A549 (cell line): Measurements from ENCODE around the gene SHISA4. TPM values are rescaled to one million over a fixed set of nuclear protein-coding genes. Genes with fewer than 3 reads are reported as not detected.

ENCODE experiments used
- ATAC-seq, 2 experiments: fragments of 200-7000 bp in 1 of 2; fragments of >200 bp in 1 of 2; cut with Nextera tagmentation in 1 of 2; cut with Tn5 transposase in 1 of 2; 3 replicates each; pipeline versions ENCODE4 v1.8.0 to v1.9.1; 2018 to 2020; ENCODE audit warnings: mild to moderate bottlenecking in 1 of 2, moderate library complexity in 1 of 2
- CTCF ChIA-PET: fragments of 300-600 bp; sonication (Branson Sonifier 250); formaldehyde crosslinking; extraction: SDS; loops from one replicate; lab custom pipeline; 2021; ENCODE audit warnings: antibody characterized with exemption, inconsistent platforms; lab: Yijun Ruan, JAX
- POLR2A ChIA-PET: fragments of 350-600 bp; formaldehyde crosslinking; extraction: SDS; loops from one replicate; lab custom pipeline; 2021; ENCODE audit warnings: antibody characterized with exemption, inconsistent platforms; lab: Yijun Ruan, JAX
- DNase-seq, 2 experiments: peaks; one replicate each; pipeline versions ENCODE4 v3.0.0 to v3.0.0-alpha.2; 2011 to 2016; ENCODE audit warnings: low read depth in 1 of 2, low spot score in 1 of 2
- FAIRE-seq: peaks from 2 replicates; lab custom pipeline; 2011; peaks lifted over from hg19 to GRCh38; lab: Jason Lieb, UNC
- H3K27ac ChIP-seq, 2 experiments: fragments of >200 bp; sonication (Bioruptor Twin); formaldehyde crosslinking; 3 replicates each; pipeline ENCODE4 v1.5.1; 2016 to 2017
- H3K4me1 ChIP-seq: fragments of >200 bp; sonication (Bioruptor Twin); formaldehyde crosslinking; 3 replicates; pipeline ENCODE4 v1.6.1; 2016
- H3K4me2 ChIP-seq: fragments of >200 bp; sonication (Bioruptor Twin); formaldehyde crosslinking; 3 replicates; pipeline ENCODE4 v1.6.1; 2016
- H3K4me3 ChIP-seq: fragments of >200 bp; sonication (Bioruptor Twin); formaldehyde crosslinking; 3 replicates; pipeline ENCODE4 v1.5.1; 2016
- H3K9me3 ChIP-seq: fragments of >200 bp; sonication (Bioruptor Twin); formaldehyde crosslinking; 3 replicates; pipeline ENCODE4 v1.6.1; 2016
- BHLHE40 ChIP-seq: IDR thresholded peaks from 2 replicates; pipeline ENCODE4 v1.6.1; 2012; ENCODE audit warnings: low read depth, low read length, inconsistent platforms
- CBX8 ChIP-seq: fragments of 200-600 bp; sonication (generic); IDR thresholded peaks from 2 replicates; pipeline ENCODE4 v1.6.1; 2016
- CEBPB ChIP-seq, 2 experiments: fragments of >200 bp in 1 of 2; sonication (Bioruptor Twin) in 1 of 2; formaldehyde crosslinking in 1 of 2; IDR thresholded peaks; 2 replicates each; pipeline ENCODE4 v1.6.1; 2012 to 2016
- CHD2 ChIP-seq: fragments of 150-350 bp; IDR thresholded peaks from 2 replicates; pipeline ENCODE4 v1.6.1; 2014; ENCODE audit warnings: low read length; ENCODE audit not compliant: partially characterized antibody
- CTCF ChIP-seq: fragments of >200 bp; sonication (Bioruptor Twin); formaldehyde crosslinking; IDR thresholded peaks from 3 replicates; pipeline ENCODE4 v1.5.1; 2016
- EHMT2 ChIP-seq: fragments of 200-600 bp; sonication (generic); IDR thresholded peaks from 2 replicates; pipeline ENCODE4 v1.6.1; 2016; ENCODE audit warnings: antibody characterized with exemption, low read depth, mild to moderate bottlenecking, moderate library complexity
- FOSB ChIP-seq: fragments of 250-450 bp; sonication (Bioruptor Pico); IDR thresholded peaks from 2 replicates; pipeline ENCODE4 v1.5.0; 2020; ENCODE audit warnings: mild to moderate bottlenecking, moderate library complexity
- HEYL ChIP-seq: fragments of 250-450 bp; sonication (Bioruptor Pico); IDR thresholded peaks from 2 replicates; pipeline ENCODE4 v1.8.0; 2021; ENCODE audit warnings: mild to moderate bottlenecking, moderate library complexity
- HMGXB4 ChIP-seq: fragments of 250-450 bp; sonication (Bioruptor Pico); IDR thresholded peaks from 2 replicates; pipeline ENCODE4 v1.5.0; 2021; ENCODE audit warnings: mild to moderate bottlenecking, moderate library complexity, borderline replicate concordance
- HOXA7 ChIP-seq: fragments of 250-450 bp; sonication (Bioruptor Pico); IDR thresholded peaks from 2 replicates; pipeline ENCODE4 v1.5.0; 2020; ENCODE audit warnings: mild to moderate bottlenecking, moderate library complexity
- HOXB5 ChIP-seq: fragments of 250-450 bp; sonication (Bioruptor Pico); IDR thresholded peaks from 2 replicates; pipeline ENCODE4 v1.5.0; 2020; ENCODE audit warnings: mild to moderate bottlenecking, moderate library complexity
- JUN ChIP-seq, 2 experiments: fragments of >200 bp; sonication (Bioruptor Twin); formaldehyde crosslinking; IDR thresholded peaks; 2 replicates in 1 of 2; 3 replicates in 1 of 2; pipeline ENCODE4 v1.6.1; 2016 to 2017
- KDM1A ChIP-seq: fragments of 200-600 bp; sonication (generic); IDR thresholded peaks from 2 replicates; pipeline ENCODE4 v1.6.1; 2016; ENCODE audit warnings: low read depth, mild to moderate bottlenecking
- NPAS2 ChIP-seq: fragments of 250-450 bp; sonication (Bioruptor Pico); IDR thresholded peaks from 2 replicates; pipeline ENCODE4 v1.8.0; 2022; ENCODE audit warnings: mild to moderate bottlenecking, moderate library complexity, borderline replicate concordance
- NR3C1 ChIP-seq: fragments of >200 bp; sonication (Bioruptor Twin); formaldehyde crosslinking; IDR thresholded peaks from 3 replicates; pipeline ENCODE4 v1.6.1; 2017
- POLR2A ChIP-seq: IDR thresholded peaks from 2 replicates; pipeline ENCODE4 v1.6.1; 2012; ENCODE audit warnings: mild to moderate bottlenecking, low read length
- RAD21 ChIP-seq, 2 experiments: fragments of >200 bp in 1 of 2; sonication (Bioruptor Twin) in 1 of 2; formaldehyde crosslinking in 1 of 2; IDR thresholded peaks in 1 of 2; conservative IDR thresholded peaks in 1 of 2; 2 replicates in 1 of 2; 3 replicates in 1 of 2; pipeline ENCODE4 v1.6.1; 2012 to 2018; ENCODE audit warnings: inconsistent platforms in 1 of 2
- RNF2 ChIP-seq: fragments of 200-600 bp; sonication (generic); IDR thresholded peaks from 2 replicates; pipeline ENCODE4 v1.6.1; 2016; ENCODE audit warnings: low read depth, mild to moderate bottlenecking, antibody characterized with exemption, moderate library complexity, borderline replicate concordance
- SMC3 ChIP-seq: fragments of >200 bp; sonication (Bioruptor Twin); formaldehyde crosslinking; IDR thresholded peaks from 3 replicates; pipeline ENCODE4 v1.6.1; 2018; ENCODE audit warnings: inconsistent platforms
- TFCP2L1 ChIP-seq: fragments of 250-450 bp; sonication (Bioruptor Pico); IDR thresholded peaks from 2 replicates; pipeline ENCODE4 v1.5.0; 2021; ENCODE audit warnings: mild to moderate bottlenecking
- ZC3H11A ChIP-seq: fragments of 450-650 bp; IDR thresholded peaks from 2 replicates; pipeline ENCODE4 v1.6.1; 2014; ENCODE audit warnings: antibody characterized with exemption, mild to moderate bottlenecking
- ZNF302 ChIP-seq: fragments of 250-450 bp; sonication (Bioruptor Pico); IDR thresholded peaks from 2 replicates; pipeline ENCODE4 v1.9.0; 2021; ENCODE audit warnings: inconsistent platforms, mild to moderate bottlenecking, moderate library complexity
- ZSCAN20 ChIP-seq: fragments of 250-450 bp; sonication (Bioruptor Pico); IDR thresholded peaks from 2 replicates; pipeline ENCODE4 v1.8.0; 2022; ENCODE audit warnings: mild to moderate bottlenecking, moderate library complexity
- WGBS: methylation state at CpG from one replicate; pipeline ENCODE4 v1.1.6; 2017; ENCODE audit errors: missing lambda C conversion rate; 5-methylcytosine and 5-hydroxymethylcytosine counted together
- polyA plus RNA-seq, 4 experiments: library from polyadenylated mRNA; depleted of rRNA in 3 of 4; stranded (reverse); fragments of >200 nt; fragmentation: RNase III in 1 of 4; extraction: RNeasy Plus Mini Kit Qiagen cat#74134 plus additional on column Dnase treatment in 1 of 4; gene quantifications; 2 replicates in 3 of 4; 3 replicates in 1 of 4; pipeline ENCODE4 v1.2.3, GENCODE V29; 2011 to 2017
- TF ChIP-seq, protein P1 (sequence below): IDR thresholded peaks from 2 replicates; pipeline ENCODE4 v1.6.1; 2012
- TF ChIP-seq, protein P2 (sequence below): fragments of 250-450 bp; sonication (Bioruptor Pico); IDR thresholded peaks from 2 replicates; pipeline ENCODE4 v1.5.0; 2020; ENCODE audit warnings: low read depth, mild to moderate bottlenecking, moderate library complexity

Gene SHISA4
- polyA plus RNA-seq, 2 of the 4 experiments (the other 2 are of a cell fraction), result 10.0 to 15.0 TPM

DNA sequence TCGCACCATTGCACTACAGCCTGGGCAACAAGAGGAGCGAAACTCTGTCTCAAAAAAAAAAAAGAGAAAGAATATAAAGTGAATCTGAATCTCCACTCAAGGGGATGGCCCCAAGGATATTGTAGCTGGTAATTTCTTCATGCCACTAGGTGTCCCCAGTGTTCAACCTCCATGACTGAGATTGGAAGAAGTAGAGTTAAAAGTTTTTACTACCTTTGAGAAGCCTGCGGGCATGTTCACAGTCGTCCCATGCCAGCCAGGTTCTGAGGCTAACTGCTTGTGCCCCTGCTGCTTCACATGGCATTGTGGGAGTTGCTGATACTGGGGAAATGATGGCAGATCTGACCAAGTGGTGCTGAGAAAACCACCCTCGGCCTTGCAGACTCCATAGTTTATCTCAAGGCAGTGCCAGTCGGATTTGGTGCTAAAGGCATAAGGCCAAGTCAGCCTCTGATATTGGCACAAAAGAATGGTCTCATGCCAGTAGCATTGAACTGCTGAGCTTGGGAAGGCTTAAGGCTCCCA lies 10.8 kb upstream of the SHISA4 start:
- WGBS, result 61% methylated on average over 6 of the region's 6 CpGs
- Histone ChIP-seq H3K9me3 (no peaks in the 10 kb centered on the region), H3K4me3 (no peak overlapping the region), H3K4me1 (peaks cover 8% of the 10 kb centered on the region), H3K4me2 (no peak overlapping the region), H3K27ac (no peak overlapping the region)
- no peak for TF ChIP-seq NR3C1
- no peak for TF ChIP-seq ZNF302 (CRISPR knock-in tag)
- TF ChIP-seq FOSB, result no peak
- peak; percentile 63 for TF ChIP-seq CTCF
- TF ChIP-seq HEYL, result no peak
- TF ChIP-seq JUN (IDR thresholded peaks at IDR 0.05), result no peak
- TF ChIP-seq KDM1A, result no peak
- peak; percentile 47 for TF ChIP-seq SMC3
- TF ChIP-seq HMGXB4 (CRISPR knock-in tag), result no peak
- TF ChIP-seq HOXB5 (CRISPR knock-in tag), result no peak
- peak; percentile 53 for TF ChIP-seq RAD21 (conservative IDR thresholded peaks at IDR 0.05 in 1 of 2, IDR thresholded peaks at IDR 0.05 in 1 of 2)
- no peak for TF ChIP-seq CBX8
- DNase-seq (peak; percentile 57 to 58), FAIRE-seq (no peak), ATAC-seq (peak; percentile 68 to 70; a peak in 4 of 6 replicates)
- ChIA-PET CTCF (interaction anchor here (0.7 to 16.1 kb wide), 24 partner anchors 10 to 346 kb away, joined by 3 to 245 read pairs (median 5); partner anchors contain the start of genes SHISA4 and TIMM17A), POLR2A (interaction anchor here (0.5 to 0.8 kb wide), 4 partner anchors 9 to 135 kb away, joined by 3 read pairs; partner anchors contain the start of gene TIMM17A)

DNA sequence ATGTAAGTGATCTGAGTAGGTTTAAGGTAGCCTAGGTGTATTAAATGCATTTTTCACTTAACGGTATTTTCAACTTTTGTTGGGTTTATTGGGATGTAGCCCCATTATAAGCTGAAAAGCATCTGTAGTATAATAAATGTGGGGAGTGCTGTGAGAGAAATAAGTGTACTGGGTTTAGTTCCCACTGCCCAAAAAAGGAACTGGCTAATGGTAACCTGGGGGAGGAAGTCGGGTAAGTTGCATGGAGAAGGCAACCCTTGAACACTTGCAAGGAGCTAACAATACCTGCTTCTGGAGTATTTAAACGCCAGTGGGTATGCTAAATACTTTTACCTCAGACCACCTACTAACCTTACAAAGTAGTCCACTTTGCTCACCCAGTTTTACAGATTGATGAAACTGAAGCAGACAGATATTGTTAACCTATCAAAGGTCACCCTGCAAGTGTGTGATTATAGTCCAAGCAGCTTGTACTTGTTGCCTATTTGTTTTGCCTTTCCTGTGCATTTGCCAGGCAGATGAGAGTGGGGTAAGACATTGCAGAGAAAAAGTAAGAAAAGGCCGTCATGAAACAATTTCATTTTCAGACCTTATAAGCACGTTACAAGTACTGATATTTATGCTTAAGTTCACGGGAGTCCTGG lies 7.6 kb upstream of the SHISA4 start:
- H3K27ac ChIP-seq, result no peak overlapping the region
- no peak overlapping the region for H3K4me3 ChIP-seq
- CTCF ChIA-PET, result interaction anchor here (0.6 to 16.1 kb wide), 10 partner anchors 8 to 368 kb away, joined by 3 to 245 read pairs (median 3); partner anchors contain the start of genes SHISA4 and TIMM17A
- no peak for TF ChIP-seq NR3C1
- no peak for TF ChIP-seq BHLHE40
- no peak for TF ChIP-seq HOXA7 (CRISPR knock-in tag)
- no peak for TF ChIP-seq HOXB5 (CRISPR knock-in tag)
- TF ChIP-seq CHD2, result no peak
- no peak for TF ChIP-seq POLR2A
- 86% methylated on average over 6 of the region's 6 CpGs for WGBS
- FAIRE-seq (no peak), DNase-seq (no peak), ATAC-seq (no peak)
- H3K9me3 ChIP-seq, result no peaks in the 10 kb centered on the region
- POLR2A ChIA-PET, result interaction anchor here (0.6 to 0.8 kb wide), 2 partner anchors 8 to 248 kb away, joined by 3 to 4 read pairs; partner anchors contain the start of gene SHISA4
- no peak overlapping the region for H3K4me2 ChIP-seq
- H3K4me1 ChIP-seq, result peaks cover 39% of the 10 kb centered on the region

- Histone ChIP-seq H3K4me1 (peaks cover 40% of the 10 kb centered on the region), H3K4me3 (no peak overlapping the region), H3K27ac (no peak overlapping the region), H3K4me2 (no peak overlapping the region), H3K9me3 (no peaks in the 10 kb centered on the region)
- TF ChIP-seq EHMT2, result no peak
- no peak for TF ChIP-seq HEYL
- TF ChIP-seq, protein P1, sequence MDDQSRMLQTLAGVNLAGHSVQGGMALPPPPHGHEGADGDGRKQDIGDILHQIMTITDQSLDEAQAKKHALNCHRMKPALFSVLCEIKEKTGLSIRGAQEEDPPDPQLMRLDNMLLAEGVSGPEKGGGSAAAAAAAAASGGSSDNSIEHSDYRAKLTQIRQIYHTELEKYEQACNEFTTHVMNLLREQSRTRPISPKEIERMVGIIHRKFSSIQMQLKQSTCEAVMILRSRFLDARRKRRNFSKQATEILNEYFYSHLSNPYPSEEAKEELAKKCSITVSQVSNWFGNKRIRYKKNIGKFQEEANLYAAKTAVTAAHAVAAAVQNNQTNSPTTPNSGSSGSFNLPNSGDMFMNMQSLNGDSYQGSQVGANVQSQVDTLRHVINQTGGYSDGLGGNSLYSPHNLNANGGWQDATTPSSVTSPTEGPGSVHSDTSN, result no peak
- no peak for TF ChIP-seq KDM1A
- TF ChIP-seq RAD21 (conservative IDR thresholded peaks at IDR 0.05 in 1 of 2, IDR thresholded peaks at IDR 0.05 in 1 of 2), result no peak
- TF ChIP-seq POLR2A, result no peak
- no peak for TF ChIP-seq HOXA7 (CRISPR knock-in tag)
- TF ChIP-seq SMC3, result no peak
- TF ChIP-seq CBX8, result no peak
- no peak for TF ChIP-seq RNF2
- no peak for TF ChIP-seq HOXB5 (CRISPR knock-in tag)
- TF ChIP-seq, protein P2, sequence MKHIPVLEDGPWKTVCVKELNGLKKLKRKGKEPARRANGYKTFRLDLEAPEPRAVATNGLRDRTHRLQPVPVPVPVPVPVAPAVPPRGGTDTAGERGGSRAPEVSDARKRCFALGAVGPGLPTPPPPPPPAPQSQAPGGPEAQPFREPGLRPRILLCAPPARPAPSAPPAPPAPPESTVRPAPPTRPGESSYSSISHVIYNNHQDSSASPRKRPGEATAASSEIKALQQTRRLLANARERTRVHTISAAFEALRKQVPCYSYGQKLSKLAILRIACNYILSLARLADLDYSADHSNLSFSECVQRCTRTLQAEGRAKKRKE (CRISPR knock-in tag), result no peak
- no peak for TF ChIP-seq ZC3H11A
- TF ChIP-seq NPAS2 (CRISPR knock-in tag), result no peak
- no peak for TF ChIP-seq ZSCAN20 (CRISPR knock-in tag)
- TF ChIP-seq TFCP2L1 (CRISPR knock-in tag), result no peak
- TF ChIP-seq CEBPB (IDR thresholded peaks at IDR 0.05), result no peak
- FAIRE-seq, result no peak
- POLR2A ChIA-PET, result no interaction called here
- no peak for ATAC-seq
- WGBS, result 97% methylated on average over 1 of the region's 1 CpG
- DNase-seq, result no peak
- CTCF ChIA-PET, result interaction anchor here (0.6 to 16.1 kb wide), 3 partner anchors 13 to 199 kb away, joined by 3 to 245 read pairs (median 31); no protein-coding TSS in a partner anchor
Measured at GRCh38 chr1:201881617-201882016, 7.1 kb upstream of the SHISA4 start.
